Parathyroid adenoma (tissue), 2 donors: Measurements from ENCODE around the gene DIP2C.
"Not testable (repeated sequence)": the region's sequence is repeated elsewhere in the genome, so short reads cannot be mapped to it uniquely, and the experiment has no call there.

ENCODE experiments used
- H2AFZ ChIP-seq: fragments of 300-600 bp; sonication (generic); one replicate; pipeline ENCODE4 v1.7.0; 2017; ENCODE audit warnings: antibody characterized with exemption, mild to moderate bottlenecking
- H3K27ac ChIP-seq: fragments of 300-600 bp; sonication (generic); one replicate; pipeline ENCODE4 v1.7.0; 2017
- H3K27me3 ChIP-seq: fragments of 300-600 bp; sonication (generic); one replicate; pipeline ENCODE4 v1.7.0; 2017; ENCODE audit warnings: low read length; ENCODE audit not compliant: control insufficient read depth, insufficient read depth
- H3K36me3 ChIP-seq: fragments of 300-600 bp; sonication (generic); one replicate; pipeline ENCODE4 v1.7.0; 2017; ENCODE audit warnings: low read length; ENCODE audit not compliant: control insufficient read depth, insufficient read depth
- H3K4me1 ChIP-seq: fragments of 300-600 bp; sonication (generic); one replicate; pipeline ENCODE4 v1.7.0; 2017; ENCODE audit warnings: control low read depth
- H3K4me2 ChIP-seq: fragments of 300-600 bp; sonication (generic); one replicate; pipeline ENCODE4 v1.7.0; 2017; ENCODE audit warnings: low read length
- H3K4me3 ChIP-seq: fragments of 300-600 bp; sonication (generic); one replicate; pipeline ENCODE4 v1.7.0; 2017; ENCODE audit warnings: low read depth, low read length
- H3K79me2 ChIP-seq: fragments of 300-600 bp; sonication (generic); one replicate; pipeline ENCODE4 v1.7.0; 2017; ENCODE audit warnings: control low read depth
- H3K9ac ChIP-seq: fragments of 300-600 bp; sonication (generic); one replicate; pipeline ENCODE4 v1.7.0; 2017; ENCODE audit warnings: mild to moderate bottlenecking
- H3K9me3 ChIP-seq: fragments of 300-600 bp; sonication (generic); one replicate; pipeline ENCODE4 v1.7.0; 2017; ENCODE audit warnings: low read length; ENCODE audit not compliant: control insufficient read depth
- TF ChIP-seq, protein P1 (sequence below): fragments of 300-600 bp; sonication (generic); IDR thresholded peaks from one replicate; pipeline ENCODE4 v1.7.0; 2017; ENCODE audit warnings: antibody characterized with exemption, mild to moderate bottlenecking
- donor health status: primary hyperparathyroidism.

Gene DIP2C

DNA sequence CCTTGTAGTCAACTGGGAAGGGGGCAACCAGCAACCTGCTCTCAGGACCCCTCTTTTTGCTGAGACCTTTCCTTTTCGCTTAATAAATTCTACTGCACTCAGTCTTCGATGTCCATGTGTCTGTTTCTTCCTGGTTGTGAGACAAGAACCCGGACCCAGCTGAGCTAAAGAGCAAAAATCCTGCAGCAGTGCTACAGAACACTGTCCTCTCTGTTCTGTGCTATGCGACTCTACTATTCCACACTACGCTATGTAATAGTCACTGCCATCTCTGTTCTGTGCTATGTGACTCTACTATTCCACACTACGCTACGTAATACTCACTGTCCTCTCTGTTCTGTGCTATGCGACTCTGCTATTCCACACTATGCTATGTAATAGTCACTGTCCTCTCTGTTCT lies 34.3 kb downstream of the DIP2C start:
- Histone ChIP-seq H3K27ac (no peak overlapping the region), H3K9ac (no peak overlapping the region), H2AFZ (no peak overlapping the region), H3K79me2 (peaks cover 70% of the 10 kb centered on the region), H3K27me3 (no peaks in the 10 kb centered on the region), H3K9me3 (no peaks in the 10 kb centered on the region), H3K4me3 (no peak overlapping the region), H3K36me3 (no peaks in the 10 kb centered on the region), H3K4me1 (peaks cover 9% of the 10 kb centered on the region), H3K4me2 (no peak overlapping the region)
- TF ChIP-seq, protein P1, sequence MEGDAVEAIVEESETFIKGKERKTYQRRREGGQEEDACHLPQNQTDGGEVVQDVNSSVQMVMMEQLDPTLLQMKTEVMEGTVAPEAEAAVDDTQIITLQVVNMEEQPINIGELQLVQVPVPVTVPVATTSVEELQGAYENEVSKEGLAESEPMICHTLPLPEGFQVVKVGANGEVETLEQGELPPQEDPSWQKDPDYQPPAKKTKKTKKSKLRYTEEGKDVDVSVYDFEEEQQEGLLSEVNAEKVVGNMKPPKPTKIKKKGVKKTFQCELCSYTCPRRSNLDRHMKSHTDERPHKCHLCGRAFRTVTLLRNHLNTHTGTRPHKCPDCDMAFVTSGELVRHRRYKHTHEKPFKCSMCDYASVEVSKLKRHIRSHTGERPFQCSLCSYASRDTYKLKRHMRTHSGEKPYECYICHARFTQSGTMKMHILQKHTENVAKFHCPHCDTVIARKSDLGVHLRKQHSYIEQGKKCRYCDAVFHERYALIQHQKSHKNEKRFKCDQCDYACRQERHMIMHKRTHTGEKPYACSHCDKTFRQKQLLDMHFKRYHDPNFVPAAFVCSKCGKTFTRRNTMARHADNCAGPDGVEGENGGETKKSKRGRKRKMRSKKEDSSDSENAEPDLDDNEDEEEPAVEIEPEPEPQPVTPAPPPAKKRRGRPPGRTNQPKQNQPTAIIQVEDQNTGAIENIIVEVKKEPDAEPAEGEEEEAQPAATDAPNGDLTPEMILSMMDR: no peak

DNA sequence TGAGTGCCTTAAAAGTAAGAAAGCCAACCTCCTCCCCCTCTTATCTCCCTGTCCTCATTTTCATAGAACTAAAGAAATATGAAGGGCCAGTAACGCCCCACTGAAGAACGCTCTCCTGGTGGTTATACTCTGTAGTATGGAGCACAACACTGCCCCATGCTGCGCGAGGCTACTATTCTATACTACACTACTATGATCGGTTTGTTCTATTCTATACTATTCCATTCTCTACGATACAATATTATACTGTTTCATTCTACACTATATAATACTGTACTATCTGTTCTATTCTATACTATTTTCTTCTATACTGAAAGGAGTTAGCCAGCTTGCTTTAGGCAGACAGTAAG lies 34.8 kb downstream of the DIP2C start:
- Histone ChIP-seq H2AFZ (no peak overlapping the region), H3K4me2 (peak overlapping the region; percentile 52), H3K4me1 (peaks cover 9% of the 10 kb centered on the region), H3K36me3 (no peaks in the 10 kb centered on the region), H3K79me2 (peaks cover 75% of the 10 kb centered on the region), H3K9ac (no peak overlapping the region), H3K4me3 (no peak overlapping the region), H3K27ac (no peak overlapping the region), H3K27me3 (no peaks in the 10 kb centered on the region), H3K9me3 (no peaks in the 10 kb centered on the region)
- TF ChIP-seq, protein P1: no peak

DNA sequence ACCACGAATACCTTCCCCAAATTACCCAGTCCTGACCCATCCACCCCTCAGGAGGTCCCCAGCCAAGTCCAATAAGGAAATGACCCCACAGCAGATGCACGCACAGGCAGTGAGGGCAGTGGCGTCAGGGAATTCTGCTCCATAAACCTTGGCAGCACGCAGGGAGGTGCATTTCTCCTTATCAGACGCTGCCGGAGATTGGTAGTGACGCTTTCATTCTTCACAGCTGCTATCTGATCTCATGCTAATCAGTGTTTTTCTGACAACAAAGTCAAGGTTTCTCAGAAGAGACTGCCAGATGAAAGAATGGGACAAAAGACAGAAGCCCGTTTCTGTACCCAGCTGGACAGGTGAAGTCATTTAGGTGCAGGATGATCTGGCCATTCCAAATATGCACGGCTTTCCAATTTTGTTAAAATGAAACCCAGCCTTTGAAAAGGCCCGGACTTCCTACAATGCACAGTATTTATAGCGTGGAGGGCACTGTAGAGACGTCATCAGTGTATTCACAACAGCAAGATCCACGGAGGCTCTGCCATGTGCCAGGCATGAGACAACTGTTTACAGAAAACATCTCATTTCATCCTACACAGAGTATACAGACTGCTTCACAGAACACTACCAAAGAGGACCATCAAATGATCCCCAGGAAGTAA lies 35.3 kb downstream of the DIP2C start:
- Histone ChIP-seq H3K4me2 (peak overlapping the region; percentile 52), H2AFZ (no peak overlapping the region), H3K4me3 (no peak overlapping the region), H3K27ac (no peak overlapping the region), H3K9me3 (no peaks in the 10 kb centered on the region), H3K4me1 (peaks cover 9% of the 10 kb centered on the region), H3K9ac (no peak overlapping the region), H3K36me3 (no peaks in the 10 kb centered on the region), H3K79me2 (peaks cover 75% of the 10 kb centered on the region), H3K27me3 (no peaks in the 10 kb centered on the region)
- TF ChIP-seq, protein P1: no peak

DNA sequence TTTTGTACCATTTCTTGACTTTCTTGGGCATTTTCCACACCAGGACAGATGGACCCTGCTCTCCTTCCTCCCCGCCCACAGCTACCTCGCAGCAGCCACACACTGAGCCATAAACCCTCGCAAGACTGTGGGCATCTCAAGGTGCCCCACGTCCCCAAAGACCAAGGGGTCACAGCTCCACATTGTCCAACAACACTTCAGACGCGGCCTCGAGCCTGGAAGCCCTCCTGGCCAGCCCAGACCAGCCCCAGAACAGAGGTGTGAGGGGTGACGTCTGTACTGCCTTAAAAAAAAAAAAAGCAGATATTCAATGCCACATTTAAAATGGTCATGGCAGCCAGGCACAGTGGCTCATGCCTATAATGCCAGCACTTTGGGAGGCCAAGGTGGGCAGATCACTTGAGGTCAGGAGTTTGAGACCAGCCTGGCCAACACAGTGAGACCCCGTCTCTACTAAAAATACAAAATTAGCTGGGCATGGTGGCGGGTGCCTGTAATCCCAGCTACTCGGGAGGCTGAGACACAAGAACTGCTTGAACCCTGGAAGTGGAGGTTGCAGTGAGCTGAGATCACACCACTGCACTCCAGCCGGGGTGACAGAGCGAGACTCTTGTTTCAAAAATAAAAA lies 36.5 kb downstream of the DIP2C start:
- H3K36me3 ChIP-seq, H3K4me1 ChIP-seq, H2AFZ ChIP-seq, H3K4me3 ChIP-seq, H3K27me3 ChIP-seq, H3K9me3 ChIP-seq, H3K4me2 ChIP-seq, H3K9ac ChIP-seq, H3K27ac ChIP-seq: not testable (repeated sequence)
- peaks cover 75% of the 10 kb centered on the region for H3K79me2 ChIP-seq

DNA sequence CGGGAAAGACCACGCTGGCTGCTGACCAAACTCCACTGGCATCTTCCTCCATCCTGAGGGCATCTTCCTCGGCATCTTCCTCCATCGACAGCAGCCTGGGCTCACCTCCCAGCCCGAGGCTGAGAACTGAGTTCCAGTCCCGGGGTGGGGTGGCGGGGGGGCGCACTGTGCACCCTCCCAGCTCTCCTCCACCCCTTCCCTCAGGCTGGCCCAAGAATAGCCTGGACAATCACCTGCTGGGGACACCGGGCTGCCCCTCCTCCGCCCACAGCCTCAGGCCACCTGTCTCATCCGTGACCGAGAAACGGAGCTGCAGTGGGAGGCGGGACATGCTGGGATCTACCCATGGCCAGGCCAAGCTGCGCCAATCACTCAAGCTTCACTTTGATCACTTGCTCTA lies 37.2 kb downstream of the DIP2C start:
- no peaks in the 10 kb centered on the region for H3K27me3 ChIP-seq
- H3K4me3 ChIP-seq: no peak overlapping the region
- TF ChIP-seq, protein P1: no peak
- H3K27ac ChIP-seq: no peak overlapping the region
- H3K9ac ChIP-seq: no peak overlapping the region
- no peak overlapping the region for H3K4me2 ChIP-seq
- H3K9me3 ChIP-seq: no peaks in the 10 kb centered on the region
- peaks cover 9% of the 10 kb centered on the region for H3K4me1 ChIP-seq
- no peak overlapping the region for H2AFZ ChIP-seq
- peaks cover 76% of the 10 kb centered on the region for H3K79me2 ChIP-seq
- no peaks in the 10 kb centered on the region for H3K36me3 ChIP-seq
